Uterus (tissue), 4 donors: ENCODE results near the gene LENEP. TPM values are rescaled to one million over a fixed set of nuclear protein-coding genes. Genes with fewer than 3 reads are reported as not detected.

Experiments
- DNase-seq, 2 donors: peaks; one replicate each; pipeline ENCODE4 v3.0.0-alpha.2; 2019 to 2020
- H3K27ac ChIP-seq, 2 donors: fragments of 200-600 bp; sonication (generic); 1 replicate in 1 of 2; 2 replicates in 1 of 2; pipeline ENCODE4 v1.5.1; 2016 to 2018
- H3K27me3 ChIP-seq, 2 donors: fragments of 200-600 bp; sonication (generic); one replicate each; pipeline ENCODE4 v1.5.1; 2018 to 2019; ENCODE audit warnings: control low read depth in 1 of 2
- H3K36me3 ChIP-seq, 2 donors: fragments of 200-600 bp; sonication (generic); one replicate each; pipeline ENCODE4 v1.5.1; 2019; ENCODE audit warnings: control low read depth in 1 of 2
- H3K4me1 ChIP-seq, 2 donors: fragments of 200-600 bp; sonication (generic); one replicate each; pipeline ENCODE4 v1.5.1; 2018 to 2019; ENCODE audit warnings: control low read depth in 1 of 2
- H3K4me3 ChIP-seq, 2 donors: fragments of 200-600 bp; sonication (generic); 1 replicate in 1 of 2; 2 replicates in 1 of 2; pipeline ENCODE4 v1.5.1; 2018 to 2019; ENCODE audit warnings: mild to moderate bottlenecking in 1 of 2
- H3K9me3 ChIP-seq, 2 donors: fragments of 200-600 bp; sonication (generic); one replicate each; pipeline ENCODE4 v1.5.1; 2019; ENCODE audit warnings: control low read depth in 1 of 2
- POLR2A ChIP-seq, 2 donors: fragments of 450-650 bp; IDR thresholded peaks; one replicate each; pipeline ENCODE4 v1.6.1; 2016; ENCODE audit warnings: antibody characterized with exemption in 2 of 2, mild to moderate bottlenecking in 1 of 2, moderate library complexity in 1 of 2
- intact Hi-C: fragments of 100-400 bp; cut with DNase I; formaldehyde crosslinking; loops from one replicate; pipeline ENCODE4 v1.15.1; 2023; ENCODE audit warnings: low total_unique reads
- total RNA-seq, 4 donors: library from RNA; depleted of rRNA in 3 of 4; stranded (reverse); fragments of >200 nt in 3 of 4; gene quantifications; one replicate each; pipeline versions ENCODE4 v1.1.0 to v1.2.4, GENCODE V29; 2014 to 2023
- TF ChIP-seq, protein P1 (sequence below), 4 experiments: fragments of 200-600 bp in 2 of 4; fragments of 450-650 bp in 2 of 4; sonication (generic) in 2 of 4; IDR thresholded peaks; one replicate each; pipeline ENCODE4 v1.5.1; 2016 to 2019; ENCODE audit warnings: antibody characterized with exemption in 4 of 4, mild to moderate bottlenecking in 2 of 4, moderate library complexity in 1 of 4
- donor health status: DM: yes; HTN: yes; CAD: no.

The LENEP gene
- total RNA-seq, 4 donors from 2014 or later, result 0.83 TPM; not detected in 3

DNA sequence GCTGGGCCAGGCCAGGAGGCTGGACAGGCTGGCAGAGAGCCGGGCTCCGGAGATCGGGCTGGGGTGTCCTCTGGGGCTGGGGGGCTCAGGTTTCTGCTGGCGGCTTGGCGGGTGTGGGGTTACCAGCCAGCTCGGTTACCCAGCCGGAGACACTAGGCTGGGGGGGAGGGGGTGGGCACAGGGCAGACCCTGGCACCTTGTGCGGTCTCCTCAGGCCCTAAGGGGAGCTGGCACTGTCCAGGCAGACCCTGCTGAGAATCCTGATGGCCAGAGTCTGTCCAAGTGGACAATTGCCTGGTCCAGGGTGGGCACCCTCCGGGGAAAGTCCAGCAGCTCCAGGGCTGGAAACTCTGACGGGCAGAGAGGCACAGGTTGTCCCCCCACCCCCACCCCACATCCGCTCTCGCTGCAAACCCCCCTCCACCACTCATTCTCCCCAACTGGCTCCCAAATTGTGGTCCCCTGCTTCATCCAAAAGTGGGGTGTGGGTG, 15.9 kb downstream of the LENEP start:
- intact Hi-C loops, result no loop called here
- Histone ChIP-seq H3K9me3 (no peaks in the 10 kb centered on the region), H3K4me1 (peaks cover 0 to 19% of the 10 kb centered on the region in 2 donors), H3K27me3 (no peaks in the 10 kb centered on the region), H3K36me3 (no peaks in the 10 kb centered on the region), H3K4me3 (no peak overlapping the region), H3K27ac (no peak overlapping the region)
- no peak for DNase-seq
- TF ChIP-seq POLR2A (IDR thresholded peaks at IDR 0.05), result no peak
- TF ChIP-seq, protein P1, sequence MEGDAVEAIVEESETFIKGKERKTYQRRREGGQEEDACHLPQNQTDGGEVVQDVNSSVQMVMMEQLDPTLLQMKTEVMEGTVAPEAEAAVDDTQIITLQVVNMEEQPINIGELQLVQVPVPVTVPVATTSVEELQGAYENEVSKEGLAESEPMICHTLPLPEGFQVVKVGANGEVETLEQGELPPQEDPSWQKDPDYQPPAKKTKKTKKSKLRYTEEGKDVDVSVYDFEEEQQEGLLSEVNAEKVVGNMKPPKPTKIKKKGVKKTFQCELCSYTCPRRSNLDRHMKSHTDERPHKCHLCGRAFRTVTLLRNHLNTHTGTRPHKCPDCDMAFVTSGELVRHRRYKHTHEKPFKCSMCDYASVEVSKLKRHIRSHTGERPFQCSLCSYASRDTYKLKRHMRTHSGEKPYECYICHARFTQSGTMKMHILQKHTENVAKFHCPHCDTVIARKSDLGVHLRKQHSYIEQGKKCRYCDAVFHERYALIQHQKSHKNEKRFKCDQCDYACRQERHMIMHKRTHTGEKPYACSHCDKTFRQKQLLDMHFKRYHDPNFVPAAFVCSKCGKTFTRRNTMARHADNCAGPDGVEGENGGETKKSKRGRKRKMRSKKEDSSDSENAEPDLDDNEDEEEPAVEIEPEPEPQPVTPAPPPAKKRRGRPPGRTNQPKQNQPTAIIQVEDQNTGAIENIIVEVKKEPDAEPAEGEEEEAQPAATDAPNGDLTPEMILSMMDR (IDR thresholded peaks at IDR 0.05), result no peak

- Histone ChIP-seq H3K36me3 (no peaks in the 10 kb centered on the region), H3K27ac (no peak overlapping the region), H3K4me1 (peaks cover 0 to 14% of the 10 kb centered on the region in 2 donors), H3K27me3 (no peaks in the 10 kb centered on the region), H3K4me3 (no peak overlapping the region), H3K9me3 (no peaks in the 10 kb centered on the region)
- TF ChIP-seq POLR2A (IDR thresholded peaks at IDR 0.05), result no peak
- TF ChIP-seq, protein P1 (IDR thresholded peaks at IDR 0.05), result no peak
- DNase-seq, result no peak
- intact Hi-C loops, result loop anchor here (5.0 kb wide), 1 partner anchor 47 kb away; the partner anchor contains the start of gene PYGO2
These were observed 16.4 kb downstream of the LENEP start for GRCh38 chr1:155009742-155010141.

- TF ChIP-seq, protein P1 (IDR thresholded peaks at IDR 0.05), result no peak
- TF ChIP-seq POLR2A (IDR thresholded peaks at IDR 0.05), result no peak
- H3K4me1 ChIP-seq, result peaks cover 0 to 10% of the 10 kb centered on the region in 2 donors
- H3K27ac ChIP-seq, result peak overlapping the region in 1 of 2 donors; percentile 57
- no peak overlapping the region for H3K4me3 ChIP-seq
- no peaks in the 10 kb centered on the region for H3K36me3 ChIP-seq
- H3K9me3 ChIP-seq, result no peaks in the 10 kb centered on the region
- no peaks in the 10 kb centered on the region for H3K27me3 ChIP-seq
- no peak for DNase-seq
- intact Hi-C loops, result loop anchor here (5.0 kb wide), 1 partner anchor 48 kb away; the partner anchor contains the start of gene PYGO2
These were observed 17.0 kb downstream of the LENEP start for GRCh38 chr1:155010211-155010918.

GRCh38 chr1:155011004-155011416, 17.6 kb downstream of the LENEP start:
- H3K4me3 ChIP-seq, result no peak overlapping the region
- peak overlapping the region in 1 of 2 donors; percentile 57 for H3K27ac ChIP-seq
- TF ChIP-seq POLR2A (IDR thresholded peaks at IDR 0.05), result no peak
- TF ChIP-seq, protein P1 (IDR thresholded peaks at IDR 0.05), result no peak
- H3K9me3 ChIP-seq, result no peaks in the 10 kb centered on the region
- H3K4me1 ChIP-seq, result peaks cover 0 to 10% of the 10 kb centered on the region in 2 donors
- DNase-seq, result no peak
- no peaks in the 10 kb centered on the region for H3K27me3 ChIP-seq
- intact Hi-C loops, result loop anchor here (5.0 kb wide), 1 partner anchor 49 kb away; the partner anchor contains the start of gene PYGO2
- H3K36me3 ChIP-seq, result no peaks in the 10 kb centered on the region

GRCh38 chr1:155011437-155012025, 18.1 kb downstream of the LENEP start:
- Histone ChIP-seq H3K4me1 (peaks cover 0 to 10% of the 10 kb centered on the region in 2 donors), H3K27ac (peak overlapping the region; percentile 14 to 57), H3K4me3 (no peak overlapping the region), H3K27me3 (no peaks in the 10 kb centered on the region), H3K36me3 (no peaks in the 10 kb centered on the region), H3K9me3 (no peaks in the 10 kb centered on the region)
- intact Hi-C loops, result loop anchor here (5.0 kb wide), 1 partner anchor 49 kb away; the partner anchor contains the start of gene PYGO2
- TF ChIP-seq, protein P1 (IDR thresholded peaks at IDR 0.05), result no peak
- TF ChIP-seq POLR2A (IDR thresholded peaks at IDR 0.05), result no peak
- DNase-seq, result no peak
